Neuronal stem cell (in vitro differentiated cells): Measurements from ENCODE around the gene TMEM39B. TPM values are rescaled to one million over a fixed set of nuclear protein-coding genes. Genes with fewer than 3 reads are reported as not detected.

Source experiments
- small RNA-seq: library from polyadenylated mRNA; stranded (forward); fragments of <200 nt; extraction: miRNeasy Mini kit (QIAGEN cat#:217004); gene quantifications from one replicate; pipeline ENCODE3, GENCODE V24; 2013; ENCODE audit not compliant: insufficient read depth

Gene TMEM39B

Small RNA genes within 50 kb of the gene (small RNA-seq; reads per million reads assigned to genes)
- gene MIR5585 (not detected), gene RF00017 (not detected)
